H1 (cell line): ENCODE measurements around the gene ACOT7. TPM values are rescaled to one million over a fixed set of nuclear protein-coding genes. Genes with fewer than 3 reads are reported as not detected.

Experiments used
- CTCF ChIA-PET: fragments of 300-600 bp; sonication (Branson Sonifier 250); formaldehyde crosslinking; loops from one replicate; lab custom pipeline; 2021; ENCODE audit not compliant: partially characterized antibody; lab: Charles Lee
- POLR2A ChIA-PET: fragments of 300-600 bp; sonication (Branson Sonifier 250); formaldehyde crosslinking; loops from one replicate; lab custom pipeline; 2021; ENCODE audit warnings: inconsistent platforms; ENCODE audit not compliant: partially characterized antibody; lab: Charles Lee
- DNase-seq, 2 experiments: peaks; one replicate each; pipeline versions ENCODE4 v3.0.0 to v3.0.0-alpha.2; 2010 to 2022; ENCODE audit warnings: low spot score in 2 of 2, low read depth in 1 of 2, mixed read lengths in 1 of 2
- FAIRE-seq: peaks from 2 replicates; lab custom pipeline; 2011; peaks lifted over from hg19 to GRCh38; lab: Jason Lieb, UNC
- H2AFZ ChIP-seq: 2 replicates; pipeline ENCODE4 v1.8.1; 2012; ENCODE audit warnings: low read length, inconsistent platforms
- H2AK5ac ChIP-seq: 2 replicates; pipeline ENCODE4 v1.6.1; 2013; ENCODE audit warnings: low read depth, low read length
- H2BK120ac ChIP-seq: replicated peaks from 2 replicates; pipeline ENCODE3; 2013; ENCODE audit warnings: low read depth, low read length, inconsistent platforms
- H2BK12ac ChIP-seq: 2 replicates; pipeline ENCODE4 v1.6.1; 2013; ENCODE audit warnings: low read depth, low read length
- H2BK15ac ChIP-seq: 2 replicates; pipeline ENCODE4 v1.6.1; 2013; ENCODE audit warnings: low read length
- H2BK20ac ChIP-seq: 2 replicates; pipeline ENCODE4 v1.6.1; 2013; ENCODE audit warnings: low read length
- H2BK5ac ChIP-seq: 2 replicates; pipeline ENCODE4 v1.6.1; 2013; ENCODE audit warnings: low read depth, low read length
- H3K14ac ChIP-seq: 2 replicates; pipeline ENCODE4 v1.6.1; 2013; ENCODE audit warnings: inconsistent platforms; ENCODE audit not compliant: insufficient read length
- H3K18ac ChIP-seq: 2 replicates; pipeline ENCODE4 v1.6.1; 2013; ENCODE audit warnings: low read length; ENCODE audit errors: extremely low read depth
- H3K23ac ChIP-seq: 2 replicates; pipeline ENCODE4 v1.6.1; 2013; ENCODE audit warnings: inconsistent platforms; ENCODE audit not compliant: insufficient read length
- H3K23me2 ChIP-seq: 2 replicates; pipeline ENCODE4 v1.6.1; 2013; ENCODE audit warnings: low read depth, low read length
- H3K27ac ChIP-seq: 2 replicates; pipeline ENCODE4 v1.6.1; 2011; ENCODE audit warnings: low read depth, low read length, inconsistent platforms
- H3K27me3 ChIP-seq, 4 experiments: replicated peaks in 1 of 4; 1 replicate in 1 of 4; 2 replicates in 3 of 4; pipeline versions ENCODE4 v1.6.1 to v1.8.1; 2011 to 2013; ENCODE audit warnings: low read length in 3 of 4, mild to moderate bottlenecking in 3 of 4, inconsistent platforms in 2 of 4, mixed read lengths in 2 of 4, moderate library complexity in 1 of 4; ENCODE audit not compliant: control insufficient read depth in 3 of 4, insufficient read depth in 3 of 4; ENCODE audit errors: extremely low read depth in 1 of 4
- H3K36me3 ChIP-seq, 4 experiments: 2 replicates each; pipeline versions ENCODE4 v1.6.1 to v1.8.1; 2011 to 2013; ENCODE audit warnings: mild to moderate bottlenecking in 4 of 4, low read length in 3 of 4, moderate library complexity in 2 of 4, control low read depth in 1 of 4, inconsistent platforms in 1 of 4; ENCODE audit not compliant: insufficient read depth in 4 of 4, control insufficient read depth in 2 of 4
- H3K4ac ChIP-seq: replicated peaks from 2 replicates; pipeline ENCODE3; 2013; ENCODE audit warnings: low read length, low read depth, mixed read lengths, inconsistent platforms; ENCODE audit not compliant: insufficient read length
- H3K4me1 ChIP-seq, 4 experiments: replicated peaks in 1 of 4; 1 replicate in 1 of 4; 2 replicates in 3 of 4; pipeline versions ENCODE4 v1.6.1 to v1.8.1; 2011 to 2013; ENCODE audit warnings: low read length in 3 of 4, inconsistent platforms in 2 of 4, mixed read lengths in 1 of 4; ENCODE audit not compliant: insufficient read depth in 4 of 4, control insufficient read depth in 3 of 4
- H3K4me2 ChIP-seq, 2 experiments: 2 replicates each; pipeline versions ENCODE4 v1.6.1 to v1.8.1; 2011 to 2013; ENCODE audit warnings: low read depth in 2 of 2, low read length in 2 of 2, control low read depth in 1 of 2, inconsistent platforms in 1 of 2, mild to moderate bottlenecking in 1 of 2; ENCODE audit not compliant: insufficient read depth in 1 of 2
- H3K4me3 ChIP-seq, 4 experiments: fragments of 200-600, 300-600 bp in 1 of 4; sonication (generic), shearing (Covaris generic), sonication (Bioruptor Twin) in 1 of 4; 2 replicates each; pipeline versions ENCODE4 v1.5.1 to v1.8.1; 2011 to 2016; ENCODE audit warnings: low read length in 4 of 4, low read depth in 3 of 4, control low read depth in 2 of 4, inconsistent platforms in 2 of 4, mild to moderate bottlenecking in 2 of 4, mixed read lengths in 1 of 4, moderate library complexity in 1 of 4; ENCODE audit not compliant: insufficient read depth in 2 of 4; ENCODE audit errors: extremely low read depth in 1 of 4
- H3K56ac ChIP-seq: replicated peaks from 2 replicates; pipeline ENCODE3; 2013; ENCODE audit warnings: low read depth, mild to moderate bottlenecking, mixed read lengths, low read length, inconsistent platforms; ENCODE audit not compliant: insufficient read length
- H3K79me1 ChIP-seq: 2 replicates; pipeline ENCODE4 v1.6.1; 2013; ENCODE audit warnings: low read depth, low read length, control low read depth
- H3K79me2 ChIP-seq, 2 experiments: 2 replicates each; pipeline versions ENCODE4 v1.6.1 to v1.8.1; 2012 to 2013; ENCODE audit warnings: low read length in 2 of 2, mild to moderate bottlenecking in 2 of 2, inconsistent platforms in 1 of 2; ENCODE audit not compliant: insufficient read depth in 2 of 2, control insufficient read depth in 1 of 2
- H3K9ac ChIP-seq, 4 experiments: replicated peaks in 1 of 4; 1 replicate in 1 of 4; 2 replicates in 3 of 4; pipeline versions ENCODE4 v1.6.1 to v1.8.1; 2011 to 2013; ENCODE audit warnings: low read depth in 3 of 4, low read length in 3 of 4, control low read depth in 2 of 4, mild to moderate bottlenecking in 2 of 4, moderate library complexity in 2 of 4, inconsistent platforms in 1 of 4; ENCODE audit errors: extremely low read depth in 1 of 4
- H3K9me3 ChIP-seq, 2 experiments: 2 replicates each; pipeline versions ENCODE4 v1.6.1 to v1.8.1; 2012 to 2013; ENCODE audit warnings: mild to moderate bottlenecking in 2 of 2, moderate library complexity in 2 of 2, control low read depth in 1 of 2, inconsistent platforms in 1 of 2, low read depth in 1 of 2, low read length in 1 of 2, mixed read lengths in 1 of 2; ENCODE audit not compliant: insufficient read depth in 2 of 2
- H4K20me1 ChIP-seq, 2 experiments: replicated peaks in 1 of 2; 2 replicates each; pipeline versions ENCODE3 to v1.8.1; 2011 to 2013; ENCODE audit warnings: inconsistent platforms in 2 of 2, low read length in 2 of 2, mild to moderate bottlenecking in 1 of 2; ENCODE audit not compliant: insufficient read depth in 2 of 2, control insufficient read depth in 1 of 2
- H4K5ac ChIP-seq: 2 replicates; pipeline ENCODE4 v1.6.1; 2013; ENCODE audit warnings: low read length, low read depth, mixed read lengths, inconsistent platforms; ENCODE audit not compliant: insufficient read length
- H4K8ac ChIP-seq: 2 replicates; pipeline ENCODE4 v1.8.0; 2013; ENCODE audit warnings: mild to moderate bottlenecking, moderate library complexity, low read length, inconsistent platforms; ENCODE audit not compliant: insufficient read depth; ENCODE audit errors: extremely low read depth
- H4K91ac ChIP-seq: replicated peaks from 2 replicates; pipeline ENCODE3; 2013; ENCODE audit warnings: low read length, mixed read lengths, inconsistent platforms; ENCODE audit not compliant: insufficient read length
- BCL11A ChIP-seq, 2 experiments: IDR thresholded peaks; one replicate each; pipeline ENCODE4 v1.6.1; 2011; ENCODE audit warnings: low read depth in 2 of 2, low read length in 2 of 2, mild to moderate bottlenecking in 2 of 2
- CEBPB ChIP-seq: IDR thresholded peaks from 2 replicates; pipeline ENCODE4 v1.6.1; 2012; ENCODE audit warnings: low read depth, low read length
- EGR1 ChIP-seq: IDR thresholded peaks from 2 replicates; pipeline ENCODE4 v1.6.1; 2011; ENCODE audit warnings: low read depth, low read length, borderline replicate concordance
- HDAC2 ChIP-seq, 2 experiments: fragments of 300-600 bp in 1 of 2; sonication (generic) in 1 of 2; IDR thresholded peaks; 2 replicates each; pipeline ENCODE4 v1.6.1; 2011 to 2012; ENCODE audit warnings: low read depth in 2 of 2, low read length in 2 of 2, mild to moderate bottlenecking in 2 of 2, moderate library complexity in 2 of 2, borderline replicate concordance in 1 of 2, inconsistent platforms in 1 of 2
- JUN ChIP-seq: IDR thresholded peaks from 2 replicates; pipeline ENCODE4 v1.6.1; 2011; ENCODE audit warnings: low read depth, mild to moderate bottlenecking, improper control_type of control experiment, low read length
- MAFK ChIP-seq: IDR thresholded peaks from 2 replicates; pipeline ENCODE4 v1.6.1; 2012; ENCODE audit warnings: low read depth, mild to moderate bottlenecking, improper control_type of control experiment, low read length
- RNF2 ChIP-seq: fragments of 200-900, 300-1000 bp; sonication (generic); IDR thresholded peaks from 2 replicates; pipeline ENCODE4 v1.7.1; 2016; ENCODE audit warnings: borderline replicate concordance, low read depth, mild to moderate bottlenecking, antibody characterized with exemption, low read length; ENCODE audit not compliant: poor library complexity, severe bottlenecking; ENCODE audit errors: missing control alignments
- ZNF274 ChIP-seq: IDR thresholded peaks from 2 replicates; pipeline ENCODE4 v1.7.0; 2012; ENCODE audit warnings: low read length, borderline replicate concordance; ENCODE audit errors: extremely low read depth
- WGBS, 2 experiments: shearing (Covaris generic) in 1 of 2; methylation state at CpG; one replicate each; pipeline versions ENCODE4 v1.1.6 to v1.1.7; 2013 to 2015; ENCODE audit warnings: low lambda C conversion rate in 2 of 2, mixed read lengths in 2 of 2, inconsistent platforms in 1 of 2, low coverage in 1 of 2, missing lambda C conversion rate in 1 of 2; ENCODE audit not compliant: insufficient replicate concordance in 2 of 2, insufficient coverage in 1 of 2, insufficient read length in 1 of 2; ENCODE audit errors: extremely low coverage in 1 of 2, missing lambda C conversion rate in 1 of 2; 5-methylcytosine and 5-hydroxymethylcytosine counted together
- polyA plus RNA-seq, 7 experiments: library from polyadenylated mRNA; depleted of rRNA in 3 of 7; stranded (reverse) in 5 of 7; unstranded in 2 of 7; fragments of >200 nt in 5 of 7; fragments of 200-250 nt in 2 of 7; gene quantifications; 1 replicate in 5 of 7; 2 replicates in 1 of 7; 4 replicates in 1 of 7; pipeline versions ENCODE4 v1.2.1 to v1.2.3, GENCODE V29; 2011 to 2013; ENCODE audit warnings: missing spikeins in 2 of 7, mixed read lengths in 2 of 7
- total RNA-seq: library from RNA; stranded (reverse); fragmentation: NEBNext Ultra II Directional; extraction: Animal tissue kit (Norgen Biotek cat#: 25700); gene quantifications from 2 replicates; pipeline ENCODE4 v1.2.1, GENCODE V29; 2021
- TF ChIP-seq, protein P1 (sequence below): IDR thresholded peaks from 2 replicates; pipeline ENCODE4 v1.6.1; 2011; ENCODE audit warnings: low read length, improper control_type of control experiment

The ACOT7 gene
- total and polyA plus RNA-seq, 2 of the 8 experiments (the other 6 are each of a cell fraction or from before 2014, with no cell fraction given): 151 to 214 TPM

DNA sequence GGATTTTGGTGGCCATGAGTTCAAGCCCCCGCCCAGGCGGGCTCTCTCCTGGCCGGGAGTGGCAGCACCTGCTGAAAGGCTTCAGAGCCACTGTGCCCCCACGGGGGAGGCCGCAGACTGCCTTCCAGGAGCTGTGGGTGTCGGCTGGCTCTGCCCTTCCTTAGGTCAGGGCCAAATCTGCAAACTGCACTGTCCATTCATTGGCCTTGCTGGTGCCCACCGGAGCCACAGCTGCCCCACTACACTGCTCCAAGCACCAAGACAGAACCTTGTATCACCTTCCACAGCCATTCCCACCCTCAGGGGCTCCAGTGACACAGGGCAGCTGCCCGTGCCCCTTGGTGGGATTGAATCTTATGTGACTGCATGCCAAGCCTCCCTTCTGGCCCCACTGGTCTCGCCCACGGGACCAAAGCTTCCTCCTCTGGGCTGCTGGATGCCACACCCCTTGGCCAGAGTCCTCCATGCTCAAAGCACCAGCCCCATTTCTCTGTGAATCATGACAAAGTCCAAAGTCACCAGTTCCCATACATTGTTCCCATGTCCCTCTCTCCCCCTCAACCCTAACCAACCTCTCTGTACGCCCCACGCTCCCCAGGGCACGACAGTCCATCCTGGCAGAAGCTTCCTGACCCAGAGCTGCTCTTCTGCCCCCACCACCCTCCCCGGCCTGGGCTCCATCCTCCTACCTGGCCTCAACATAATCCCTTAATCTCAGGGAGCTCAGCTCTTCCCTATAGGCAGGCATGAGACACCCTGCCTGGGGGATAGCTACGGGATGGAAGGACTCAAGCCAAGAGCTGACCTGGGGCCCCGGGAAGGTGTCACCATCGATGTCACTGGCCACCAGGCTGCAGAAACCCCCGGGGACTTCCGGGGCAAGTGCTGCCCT is 111.8 kb downstream of the ACOT7 start:
- H3K79me1 ChIP-seq: peaks cover 3% of the 10 kb centered on the region; the same call in 1 of the 2 replicates
- ChIA-PET CTCF (interaction anchor here (0.7 to 10.6 kb wide), 15 partner anchors 8 to 182 kb away, joined by 3 to 122 read pairs (median 6); partner anchors contain the start of gene GPR153), POLR2A (interaction anchor here (1.3 kb wide), 1 partner anchor 44 kb away, joined by 3 read pairs; no protein-coding TSS in a partner anchor)
- 90% methylated on average over 19 of the region's 19 CpGs; no CpG with 5 or more reads in 1 of the 2 experiments for WGBS, 2 experiments
- no peak overlapping the region for H2BK15ac ChIP-seq
- H2AK5ac ChIP-seq: no peak overlapping the region
- H2BK5ac ChIP-seq: no peak overlapping the region
- peaks cover 0 to 4% (median 0%) of the 10 kb centered on the region in 4 experiments; a peak in 1 of 7 replicates for H3K4me1 ChIP-seq
- no peak overlapping the region for H4K91ac ChIP-seq
- H2BK20ac ChIP-seq: no peak overlapping the region
- H4K8ac ChIP-seq: no peak overlapping the region; the same call in 1 of the 2 replicates
- no peak overlapping the region for H3K9ac ChIP-seq
- no peak overlapping the region for H2BK120ac ChIP-seq
- no peaks in the 10 kb centered on the region for H3K27me3 ChIP-seq
- no peaks in the 10 kb centered on the region for H3K23me2 ChIP-seq
- H3K9me3 ChIP-seq: no peaks in the 10 kb centered on the region
- peaks cover 4 to 6% of the 10 kb centered on the region in 2 experiments for H4K20me1 ChIP-seq
- DNase-seq: no peak
- no peak overlapping the region for H3K14ac ChIP-seq
- no peak overlapping the region for H4K5ac ChIP-seq
- H3K27ac ChIP-seq: no peak overlapping the region
- no peak overlapping the region for H3K4ac ChIP-seq
- FAIRE-seq: no peak
- H3K56ac ChIP-seq: no peak overlapping the region
- H3K4me2 ChIP-seq: no peak overlapping the region
- no peak overlapping the region for H2BK12ac ChIP-seq
- no peak overlapping the region for H3K23ac ChIP-seq
- no peaks in the 10 kb centered on the region; a peak in 1 of 8 replicates for H3K36me3 ChIP-seq
- no peak overlapping the region for H3K18ac ChIP-seq
- no peak overlapping the region for H2AFZ ChIP-seq
- H3K79me2 ChIP-seq: no peaks in the 10 kb centered on the region
- H3K4me3 ChIP-seq: no peak overlapping the region
- TF ChIP-seq, protein P1, sequence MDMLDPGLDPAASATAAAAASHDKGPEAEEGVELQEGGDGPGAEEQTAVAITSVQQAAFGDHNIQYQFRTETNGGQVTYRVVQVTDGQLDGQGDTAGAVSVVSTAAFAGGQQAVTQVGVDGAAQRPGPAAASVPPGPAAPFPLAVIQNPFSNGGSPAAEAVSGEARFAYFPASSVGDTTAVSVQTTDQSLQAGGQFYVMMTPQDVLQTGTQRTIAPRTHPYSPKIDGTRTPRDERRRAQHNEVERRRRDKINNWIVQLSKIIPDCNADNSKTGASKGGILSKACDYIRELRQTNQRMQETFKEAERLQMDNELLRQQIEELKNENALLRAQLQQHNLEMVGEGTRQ: no peak
- no peak for TF ChIP-seq RNF2
- no peak for TF ChIP-seq EGR1
- TF ChIP-seq HDAC2 (IDR thresholded peaks at IDR 0.05; ENCODE audit: borderline replicate concordance in 1 of 2, low read depth in 2 of 2, low read length in 2 of 2): no peak
- TF ChIP-seq JUN: no peak
- no peak for TF ChIP-seq MAFK
- TF ChIP-seq CEBPB: no peak
- no peak for TF ChIP-seq ZNF274
- TF ChIP-seq BCL11A (IDR thresholded peaks at IDR 0.05; ENCODE audit: low read depth in 2 of 2, low read length in 2 of 2): no peak
